Islet precursor cell (in vitro differentiated cells): ENCODE results near the gene S1PR4.

Source experiments
- DNase-seq: peaks from one replicate; pipeline ENCODE4 v3.0.0-alpha.2; 2018

The S1PR4 gene

GRCh38 chr19:3178377-3178972 lies at the start of gene S1PR4:
Gene S1PR4, plus strand, starts transcription at chr19:3178769. Its CDS starts 24 bp downstream, at chr19:3178793.
- peak; percentile 52 for DNase-seq

GRCh38 chr19:3129112-3129511 lies 49.5 kb upstream of the S1PR4 start:
- no peak for DNase-seq

- no peak for DNase-seq
These were observed 47.4 kb upstream of the S1PR4 start for GRCh38 chr19:3131168-3131567.

- no peak for DNase-seq
These were observed 45.4 kb upstream of the S1PR4 start for GRCh38 chr19:3132971-3133792.

DNA sequence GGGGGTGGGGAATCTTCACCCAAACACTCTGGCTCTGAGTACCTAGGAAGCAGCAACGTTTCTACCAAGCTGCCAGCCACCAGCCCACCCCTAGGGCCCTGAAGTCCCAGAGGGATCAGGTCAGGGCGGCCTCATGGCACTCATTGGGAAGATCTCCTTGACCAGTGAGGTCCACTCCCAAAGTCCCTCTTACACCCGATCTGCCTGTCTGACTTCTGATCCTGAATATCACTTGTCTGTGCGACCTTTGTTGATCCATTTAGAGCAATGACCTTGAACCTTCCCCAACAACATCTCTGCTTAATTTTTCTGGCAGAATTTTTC lies 44.8 kb upstream of the S1PR4 start:
- DNase-seq: no peak

DNA sequence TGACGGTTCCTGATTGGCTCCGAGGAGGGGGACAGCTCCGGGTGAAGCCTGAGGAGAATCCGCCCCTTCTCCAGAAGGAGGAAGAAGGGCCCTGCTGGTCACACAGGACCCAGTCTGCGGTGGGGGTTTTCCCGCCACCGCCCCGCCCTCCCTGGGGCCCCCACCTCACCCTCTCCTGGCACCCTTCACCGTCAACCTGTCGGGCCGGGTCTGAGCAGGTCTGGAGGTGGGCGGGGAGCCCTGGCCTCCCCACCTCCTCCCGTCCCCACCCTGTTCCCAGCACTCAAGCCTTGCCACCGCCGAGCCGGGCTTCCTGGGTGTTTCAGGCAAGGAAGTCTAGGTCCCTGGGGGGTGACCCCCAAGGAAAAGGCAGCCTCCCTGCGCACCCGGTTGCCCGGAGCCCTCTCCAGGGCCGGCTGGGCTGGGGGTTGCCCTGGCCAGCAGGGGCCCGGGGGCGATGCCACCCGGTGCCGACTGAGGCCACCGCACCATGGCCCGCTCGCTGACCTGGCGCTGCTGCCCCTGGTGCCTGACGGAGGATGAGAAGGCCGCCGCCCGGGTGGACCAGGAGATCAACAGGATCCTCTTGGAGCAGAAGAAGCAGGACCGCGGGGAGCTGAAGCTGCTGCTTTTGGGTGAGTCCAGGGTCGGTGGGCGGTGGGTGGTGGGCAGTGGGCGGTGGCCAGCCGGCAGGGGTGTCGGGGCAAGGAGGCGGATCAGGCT lies 42.4 kb upstream of the S1PR4 start, which contains the start of gene GNA15:
Gene GNA15, plus strand, starts transcription at position 73 of the 723 bp plus-strand sequence. Its CDS starts 418 bp downstream, at position 491.
- no peak for DNase-seq

DNA sequence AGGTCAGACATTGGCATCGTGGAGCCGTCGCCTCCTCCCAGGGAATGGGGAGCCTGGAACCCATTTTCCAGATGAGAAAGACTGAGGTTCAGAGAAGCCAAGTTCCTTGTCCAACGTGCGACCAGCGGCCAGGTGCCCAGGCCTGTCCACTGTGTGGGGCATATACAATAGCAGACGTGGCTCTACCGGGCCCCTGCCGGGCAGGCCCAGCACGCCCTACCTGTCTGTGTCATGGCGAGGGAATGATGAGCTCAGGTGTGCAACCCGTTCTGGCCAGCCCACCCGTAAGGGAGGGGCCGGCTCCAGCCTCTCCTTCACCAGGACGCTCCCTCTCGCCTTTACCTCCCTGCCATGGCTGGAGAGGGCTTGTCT lies 41.9 kb upstream of the S1PR4 start:
- DNase-seq: no peak

DNA sequence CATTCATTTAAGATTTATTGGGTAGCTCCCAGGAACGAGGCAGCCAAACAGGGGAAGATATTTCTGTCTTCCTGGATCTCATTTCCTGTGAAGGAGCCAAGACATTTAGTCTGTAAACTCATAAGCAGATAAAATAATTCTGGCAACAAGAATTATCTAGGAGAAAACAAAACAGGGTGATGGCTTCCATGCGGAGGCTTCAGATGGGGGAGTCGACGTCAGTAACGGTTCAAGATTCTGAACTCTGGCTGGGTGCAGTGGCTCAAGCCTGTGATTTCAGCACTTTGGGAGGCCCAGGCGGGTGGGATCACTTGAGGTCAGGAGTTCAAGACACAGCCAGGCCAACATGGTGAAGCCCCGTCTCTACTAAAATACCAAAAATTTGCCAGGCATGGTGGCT lies 41.5 kb upstream of the S1PR4 start:
- DNase-seq: no peak

DNA sequence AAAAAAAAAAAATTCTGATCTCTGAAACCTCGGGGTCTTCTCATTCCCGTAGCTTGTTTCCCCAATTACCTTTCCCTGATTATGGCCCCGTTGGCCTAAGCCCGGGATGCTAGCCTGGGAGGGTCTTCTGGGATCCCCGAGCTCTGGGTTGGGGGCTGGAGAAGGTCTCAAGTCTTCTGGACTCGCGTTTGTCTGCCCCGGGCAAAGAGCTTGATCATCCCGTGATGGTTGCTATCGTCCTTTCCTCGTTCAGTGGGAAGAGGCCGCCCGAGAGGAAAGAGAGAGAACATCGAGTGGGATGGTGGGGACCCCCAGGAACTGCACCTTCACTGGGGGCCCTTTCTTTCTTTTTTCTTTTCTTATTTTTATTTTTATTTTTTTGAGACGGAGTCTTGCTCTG lies 40.3 kb upstream of the S1PR4 start:
- no peak for DNase-seq

DNA sequence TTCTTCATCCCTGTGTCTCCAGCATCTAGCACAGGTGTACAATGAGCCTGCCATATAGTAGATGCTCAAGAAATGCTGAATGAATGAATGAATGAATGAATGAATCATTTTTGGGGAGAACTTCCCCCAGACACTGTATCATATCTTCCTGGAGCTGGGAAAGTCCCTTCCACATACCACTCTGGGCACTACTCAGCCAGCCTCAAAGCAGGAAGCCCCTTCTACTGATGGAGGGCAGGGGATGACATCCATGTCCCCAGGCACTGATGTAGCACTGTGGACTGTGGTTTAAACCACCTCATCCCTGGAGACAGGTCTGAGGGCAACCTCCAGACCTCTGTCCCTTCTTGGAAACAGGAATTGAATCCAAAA lies 37.9 kb upstream of the S1PR4 start:
- no peak for DNase-seq

DNA sequence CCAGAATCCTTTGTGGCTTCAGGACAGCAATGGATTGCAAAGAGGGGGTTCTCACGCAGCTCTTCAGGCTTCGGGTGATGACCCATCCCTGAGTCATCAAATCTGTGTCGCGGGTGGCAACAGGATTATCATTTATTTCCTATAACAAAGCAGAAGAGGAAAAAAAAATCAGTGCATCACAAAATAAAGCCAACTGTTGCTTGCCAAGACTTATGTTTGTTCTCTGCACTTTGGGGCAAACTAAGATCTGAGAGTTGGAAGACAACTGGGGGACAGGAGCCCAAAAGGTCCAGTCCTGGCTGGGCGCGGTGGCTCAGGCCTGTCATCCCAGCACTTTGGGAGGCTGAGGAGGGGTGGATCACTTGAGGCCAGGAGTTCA lies 36.3 kb upstream of the S1PR4 start:
- no peak for DNase-seq

DNA sequence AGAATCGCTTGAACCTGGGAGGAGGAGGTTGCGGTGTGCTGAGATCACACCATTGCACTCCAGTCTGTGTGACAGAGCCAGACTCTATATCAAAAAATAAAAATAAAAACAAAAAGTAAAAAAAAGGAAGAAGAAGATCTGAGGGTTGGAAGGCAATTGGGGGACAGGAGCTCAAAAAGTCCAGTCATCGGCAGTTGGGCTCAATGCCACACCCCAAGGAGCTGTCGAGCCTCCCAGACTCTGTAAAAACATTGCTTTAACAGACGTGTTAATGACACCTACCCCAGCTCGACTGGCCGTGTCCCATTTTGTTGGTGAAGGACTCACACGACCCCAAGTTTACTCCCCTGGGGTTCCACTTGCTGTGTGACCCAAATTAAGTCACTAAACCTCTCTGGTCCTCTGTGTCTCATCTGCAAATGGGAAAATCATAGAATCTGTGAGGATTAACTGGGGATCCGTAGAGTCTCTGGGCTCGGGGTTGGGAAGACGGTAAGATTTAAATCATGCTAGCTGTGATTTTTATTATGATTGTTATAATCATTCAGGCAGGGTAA lies 35.7 kb upstream of the S1PR4 start:
- DNase-seq: no peak

- no peak for DNase-seq
These were observed 32.5 kb upstream of the S1PR4 start for GRCh38 chr19:3145909-3146676.

GRCh38 chr19:3146677-3147100 lies 31.9 kb upstream of the S1PR4 start:
- DNase-seq: peak; percentile 64

GRCh38 chr19:3148503-3148902 lies 30.1 kb upstream of the S1PR4 start:
- no peak for DNase-seq

GRCh38 chr19:3149089-3149488 lies 29.5 kb upstream of the S1PR4 start:
- DNase-seq: no peak

DNA sequence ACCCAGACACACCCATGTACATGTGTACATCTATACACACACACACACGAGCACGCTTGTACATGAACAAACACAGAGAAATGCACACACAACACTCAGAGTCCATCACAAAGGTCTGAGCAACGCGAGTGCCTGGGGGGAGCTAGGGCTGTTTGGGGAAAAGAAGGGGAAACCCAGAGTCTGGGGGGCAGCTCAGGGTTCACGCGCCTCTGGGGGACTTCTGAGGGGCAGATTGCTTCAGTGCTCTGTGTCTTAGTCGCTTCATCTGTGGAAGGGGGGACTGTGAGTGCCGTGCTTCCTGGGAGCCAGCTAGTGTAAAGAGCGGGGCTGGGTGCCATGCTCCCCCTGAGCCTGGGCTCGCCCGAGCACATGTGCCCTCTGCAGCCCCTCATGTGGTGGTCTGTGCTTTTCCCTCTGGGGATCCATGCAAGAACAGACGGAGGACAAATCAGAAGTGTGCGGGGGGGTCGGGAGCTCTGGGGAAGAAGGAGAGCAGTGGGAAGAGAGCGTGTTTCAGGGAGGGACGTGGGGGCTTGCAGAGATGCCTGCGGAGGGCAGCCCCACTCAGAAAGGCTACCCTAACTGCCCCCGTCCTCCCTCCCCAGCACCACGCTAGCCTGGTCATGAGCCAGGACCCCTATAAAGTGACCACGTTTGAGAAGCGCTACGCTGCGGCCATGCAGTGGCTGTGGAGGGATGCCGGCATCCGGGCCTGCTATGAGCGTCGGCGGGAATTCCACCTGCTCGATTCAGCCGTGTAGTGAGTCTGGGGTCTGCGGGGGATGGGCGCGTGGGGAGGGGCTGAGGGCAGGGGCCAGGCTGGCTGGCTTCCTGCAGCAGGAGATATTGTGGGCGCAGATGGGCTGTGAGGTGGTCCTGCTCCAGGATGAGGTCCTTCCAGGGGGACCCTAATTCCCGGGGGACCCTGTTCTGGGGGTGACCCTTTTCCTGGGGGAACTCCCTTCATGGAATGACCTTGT lies 28.8 kb upstream of the S1PR4 start:
- peak; percentile 36 for DNase-seq

DNA sequence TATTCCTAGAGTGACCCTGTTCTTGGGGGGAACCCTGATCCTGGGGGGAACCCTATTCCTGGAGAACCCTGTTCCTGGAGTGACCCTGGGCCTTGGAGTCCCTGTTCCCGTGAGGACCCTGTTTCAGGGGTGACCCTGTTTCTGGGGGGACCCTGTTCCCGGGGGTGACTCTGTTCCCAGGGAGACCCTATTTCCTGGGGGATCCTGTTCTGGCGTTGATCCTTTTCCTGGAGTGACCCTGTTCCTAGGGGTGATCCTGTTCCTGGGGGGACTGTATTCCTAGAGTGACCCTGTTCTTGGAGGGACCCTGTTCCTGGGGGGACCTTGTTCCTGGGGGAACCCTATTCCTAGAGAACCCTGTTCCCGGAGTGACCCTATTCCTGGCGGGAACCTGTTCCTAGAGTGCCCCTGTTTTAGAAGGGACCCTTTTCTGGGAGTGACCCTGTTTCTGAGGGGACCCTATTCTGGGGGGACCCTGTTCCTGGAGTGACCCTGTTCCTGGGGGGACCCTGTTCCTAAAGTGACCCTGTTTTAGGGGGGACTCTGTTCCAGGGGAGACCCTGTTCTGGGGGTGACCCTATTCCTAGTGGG lies 27.7 kb upstream of the S1PR4 start:
- no peak for DNase-seq

DNA sequence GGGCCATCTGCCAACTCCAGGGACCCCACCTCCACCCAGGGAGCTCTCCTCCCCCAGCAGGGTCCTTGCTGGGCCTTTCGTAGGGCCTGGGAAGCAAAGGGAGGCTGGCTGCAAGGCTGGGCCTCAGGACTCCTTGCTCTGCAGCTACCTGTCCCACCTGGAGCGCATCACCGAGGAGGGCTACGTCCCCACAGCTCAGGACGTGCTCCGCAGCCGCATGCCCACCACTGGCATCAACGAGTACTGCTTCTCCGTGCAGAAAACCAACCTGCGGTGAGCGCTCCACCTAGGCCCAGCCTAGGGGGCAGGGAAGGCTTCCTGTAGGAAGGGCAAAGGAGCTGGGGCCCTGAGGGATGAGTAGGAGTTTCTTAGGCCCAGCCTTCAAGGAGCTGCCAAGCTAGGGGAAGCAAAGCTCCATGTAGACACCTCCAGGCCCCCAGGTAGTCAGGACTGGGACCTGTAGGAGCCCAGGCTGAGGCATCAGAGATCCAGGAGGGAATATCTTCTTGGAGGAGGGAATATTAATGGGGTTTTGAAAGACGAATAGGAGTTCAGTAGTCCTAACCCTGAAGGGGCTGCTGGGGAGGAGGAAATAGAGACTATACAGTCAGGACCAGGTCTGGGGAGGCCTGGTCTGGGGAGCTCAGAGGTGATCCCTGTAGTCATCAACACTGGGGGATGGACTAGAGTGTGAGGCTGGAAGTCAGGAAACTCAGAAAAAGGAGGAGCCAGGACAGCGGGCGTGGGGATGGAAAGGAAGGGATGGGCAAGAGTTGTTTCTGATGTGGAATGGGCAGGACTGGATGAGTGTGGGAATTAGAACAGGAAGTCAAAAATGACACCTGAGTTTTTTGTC lies 26.8 kb upstream of the S1PR4 start:
- no peak for DNase-seq

DNA sequence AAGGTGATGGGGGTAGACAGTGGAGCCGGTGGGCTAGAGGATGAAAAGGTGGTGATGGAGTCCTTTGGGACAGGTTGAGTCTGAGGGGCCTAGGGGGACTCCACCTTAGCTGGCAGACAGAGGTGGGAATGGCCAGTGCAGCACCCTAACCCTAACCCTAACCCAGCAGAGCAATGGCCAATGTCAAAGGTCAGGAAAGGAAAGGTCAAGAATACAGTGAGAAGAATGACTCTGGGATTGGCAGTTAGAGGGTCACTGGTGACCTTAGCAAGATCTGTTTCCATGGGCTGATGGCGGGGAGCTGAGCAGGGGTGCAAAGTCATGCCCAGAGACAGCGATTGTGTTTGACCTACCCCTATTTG lies 26.2 kb upstream of the S1PR4 start:
- no peak for DNase-seq
